ENCODE results near the gene TMTC1. TPM values are rescaled to one million over a fixed set of nuclear protein-coding genes. Genes with fewer than 3 reads are reported as not detected.

Gene TMTC1
- total and polyA plus RNA-seq, 2 donors (not counting 1 experiment from before 2014, with no cell fraction given) = 62.2 to 222 TPM

GRCh38 chr12:29706311-29706710 lies 77.4 kb downstream of the TMTC1 start:
- H3K9me3 ChIP-seq (ENCODE audit: control insufficient read depth, insufficient read depth, low read depth, low read length) = no peaks in the 10 kb centered on the region
- no peak overlapping the region for H3K27ac ChIP-seq (ENCODE audit: insufficient read depth, low read length)
- H3K9ac ChIP-seq (ENCODE audit: insufficient read depth, low read length) = no peak overlapping the region
- peaks cover 2% of the 10 kb centered on the region for H3K4me1 ChIP-seq (ENCODE audit: control insufficient read depth, extremely low read depth, insufficient read depth, low read length)
- H3K79me2 ChIP-seq (ENCODE audit: control insufficient read depth, insufficient read depth, low read length) = no peaks in the 10 kb centered on the region
- no peak overlapping the region for H3K4me2 ChIP-seq (ENCODE audit: extremely low read depth, insufficient read depth, low read length)
- TF ChIP-seq EZH2 (IDR thresholded peaks at IDR 0.05; ENCODE audit: low read length, missing control alignments) (no peak), CTCF (conservative IDR thresholded peaks at IDR 0.05 in 1 of 2, IDR thresholded peaks at IDR 0.05 in 1 of 2; ENCODE audit: low read depth in 1 of 2, low read length in 2 of 2) (no peak)
- H3K27me3 ChIP-seq (ENCODE audit: control insufficient read depth, insufficient read depth, low read length) = no peaks in the 10 kb centered on the region
- H3K36me3 ChIP-seq (ENCODE audit: control insufficient read depth, insufficient read depth, low read length) = no peaks in the 10 kb centered on the region
- no peak for DNase-seq (ENCODE audit: low read depth in 2 of 2)
- no peaks in the 10 kb centered on the region for H4K20me1 ChIP-seq (ENCODE audit: control insufficient read depth, extremely low read depth, insufficient read depth, low read length)
- no peak overlapping the region for H2AFZ ChIP-seq (ENCODE audit: low read length)
- H3K4me3 ChIP-seq (replicated peaks in 1 of 4; ENCODE audit: control extremely low read depth in 1 of 4, insufficient read depth in 1 of 4, low read depth in 3 of 4, low read length in 4 of 4) = no peak overlapping the region

- DNase-seq (ENCODE audit: low read depth in 2 of 2) = no peak
- H3K4me2 ChIP-seq (ENCODE audit: extremely low read depth, insufficient read depth, low read length) = no peak overlapping the region
- TF ChIP-seq CTCF (conservative IDR thresholded peaks at IDR 0.05 in 1 of 2, IDR thresholded peaks at IDR 0.05 in 1 of 2; ENCODE audit: low read depth in 1 of 2, low read length in 2 of 2) = no peak
- no peak for TF ChIP-seq EZH2 (IDR thresholded peaks at IDR 0.05; ENCODE audit: low read length, missing control alignments)
These were observed 80.2 kb downstream of the TMTC1 start for GRCh38 chr12:29703528-29703927.

GRCh38 chr12:29702972-29703371 lies 80.8 kb downstream of the TMTC1 start:
- H3K27me3 ChIP-seq (ENCODE audit: control insufficient read depth, insufficient read depth, low read length) = no peaks in the 10 kb centered on the region
- no peak overlapping the region for H3K9ac ChIP-seq (ENCODE audit: insufficient read depth, low read length)
- no peak overlapping the region for H3K4me2 ChIP-seq (ENCODE audit: extremely low read depth, insufficient read depth, low read length)
- H3K36me3 ChIP-seq (ENCODE audit: control insufficient read depth, insufficient read depth, low read length) = no peaks in the 10 kb centered on the region
- H2AFZ ChIP-seq (ENCODE audit: low read length) = no peak overlapping the region
- no peak overlapping the region for H3K27ac ChIP-seq (ENCODE audit: insufficient read depth, low read length)
- H3K79me2 ChIP-seq (ENCODE audit: control insufficient read depth, insufficient read depth, low read length) = no peaks in the 10 kb centered on the region
- H4K20me1 ChIP-seq (ENCODE audit: control insufficient read depth, extremely low read depth, insufficient read depth, low read length) = no peaks in the 10 kb centered on the region
- H3K4me3 ChIP-seq (replicated peaks in 1 of 4; ENCODE audit: control extremely low read depth in 1 of 4, insufficient read depth in 1 of 4, low read depth in 3 of 4, low read length in 4 of 4) = no peak overlapping the region
- no peaks in the 10 kb centered on the region for H3K4me1 ChIP-seq (ENCODE audit: control insufficient read depth, extremely low read depth, insufficient read depth, low read length)
- H3K9me3 ChIP-seq (ENCODE audit: control insufficient read depth, insufficient read depth, low read depth, low read length) = no peaks in the 10 kb centered on the region
- TF ChIP-seq EZH2 (IDR thresholded peaks at IDR 0.05; ENCODE audit: low read length, missing control alignments) = no peak
- TF ChIP-seq CTCF (conservative IDR thresholded peaks at IDR 0.05 in 1 of 2, IDR thresholded peaks at IDR 0.05 in 1 of 2; ENCODE audit: low read depth in 1 of 2, low read length in 2 of 2) = no peak
- no peak for DNase-seq (ENCODE audit: low read depth in 2 of 2)

More at GRCh38 chr12:29703528-29703927, 80.2 kb downstream of the TMTC1 start:
- H3K27ac ChIP-seq (ENCODE audit: insufficient read depth, low read length) = no peak overlapping the region
- no peaks in the 10 kb centered on the region for H3K79me2 ChIP-seq (ENCODE audit: control insufficient read depth, insufficient read depth, low read length)
- no peak overlapping the region for H2AFZ ChIP-seq (ENCODE audit: low read length)
- no peaks in the 10 kb centered on the region for H3K36me3 ChIP-seq (ENCODE audit: control insufficient read depth, insufficient read depth, low read length)
- H3K9me3 ChIP-seq (ENCODE audit: control insufficient read depth, insufficient read depth, low read depth, low read length) = no peaks in the 10 kb centered on the region
- H3K27me3 ChIP-seq (ENCODE audit: control insufficient read depth, insufficient read depth, low read length) = no peaks in the 10 kb centered on the region
- no peak overlapping the region for H3K9ac ChIP-seq (ENCODE audit: insufficient read depth, low read length)
- H3K4me3 ChIP-seq (replicated peaks in 1 of 4; ENCODE audit: control extremely low read depth in 1 of 4, insufficient read depth in 1 of 4, low read depth in 3 of 4, low read length in 4 of 4) = no peak overlapping the region
- no peaks in the 10 kb centered on the region for H4K20me1 ChIP-seq (ENCODE audit: control insufficient read depth, extremely low read depth, insufficient read depth, low read length)
- no peaks in the 10 kb centered on the region for H3K4me1 ChIP-seq (ENCODE audit: control insufficient read depth, extremely low read depth, insufficient read depth, low read length)
